ENCODE data around the gene ERICH6B.

The ERICH6B gene

DNA sequence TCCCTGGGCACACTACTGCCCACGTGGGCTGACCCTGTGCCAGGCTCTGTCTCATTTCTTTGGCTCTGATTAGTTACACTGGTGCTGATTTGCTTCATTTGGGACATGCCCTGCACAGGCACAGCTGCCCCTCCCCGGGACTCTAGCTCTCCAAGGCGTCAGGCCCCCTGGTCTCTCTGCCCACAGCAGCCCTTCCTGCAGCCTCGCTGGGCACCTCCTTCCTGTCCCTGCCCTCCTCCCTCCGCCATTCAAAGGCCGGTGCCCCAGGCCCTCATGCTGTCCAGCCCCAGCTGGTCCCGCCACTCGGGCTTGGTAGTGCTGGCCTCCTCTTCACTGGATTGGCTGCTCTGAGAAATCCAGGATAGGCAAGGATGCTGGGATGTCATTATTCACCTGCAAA, 73.1 kb downstream of the ERICH6B start:
- DNase-seq (ENCODE audit: low read depth), result no peak

DNA sequence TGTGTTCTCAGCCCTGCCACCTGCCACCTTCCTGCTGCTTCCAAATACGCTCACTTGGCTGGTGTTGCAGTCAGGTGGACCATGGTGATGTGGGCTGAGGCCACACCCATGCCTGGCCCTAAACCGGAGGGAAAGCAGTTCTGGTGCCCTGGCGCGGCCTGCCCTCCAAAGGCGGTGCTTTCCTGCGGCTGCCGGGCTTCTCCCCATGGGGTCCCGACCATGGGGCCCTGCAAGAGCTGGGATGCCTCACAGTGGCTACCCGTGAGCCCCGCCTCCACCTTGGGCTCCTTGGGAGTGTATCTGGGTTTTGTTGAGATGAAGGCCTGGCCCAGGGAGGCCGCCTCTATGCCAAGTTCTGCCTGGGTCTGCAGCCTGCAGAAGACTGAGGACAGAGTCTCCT, 73.7 kb downstream of the ERICH6B start:
- DNase-seq (ENCODE audit: low read depth), result no peak

DNA sequence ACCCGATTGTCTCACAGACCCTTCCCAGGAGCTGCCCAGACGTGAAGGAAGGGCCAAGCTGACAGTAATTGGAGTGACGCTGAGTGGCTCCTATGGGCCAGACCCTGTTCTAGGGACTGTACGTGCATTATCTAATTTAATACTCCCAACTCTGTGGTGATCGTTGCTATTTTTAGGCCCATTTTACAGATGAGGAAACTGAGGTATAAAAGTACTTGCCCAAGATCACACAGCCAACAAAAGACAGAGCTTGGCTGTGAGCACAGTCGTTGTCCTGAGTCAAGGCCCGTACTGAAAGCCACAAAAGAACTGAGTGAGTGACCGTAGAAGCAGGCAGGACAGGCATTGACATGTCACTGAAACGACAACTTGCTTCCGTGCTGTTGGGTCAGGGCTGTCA, 74.7 kb downstream of the ERICH6B start:
- no peak for DNase-seq (ENCODE audit: low read depth)

DNA sequence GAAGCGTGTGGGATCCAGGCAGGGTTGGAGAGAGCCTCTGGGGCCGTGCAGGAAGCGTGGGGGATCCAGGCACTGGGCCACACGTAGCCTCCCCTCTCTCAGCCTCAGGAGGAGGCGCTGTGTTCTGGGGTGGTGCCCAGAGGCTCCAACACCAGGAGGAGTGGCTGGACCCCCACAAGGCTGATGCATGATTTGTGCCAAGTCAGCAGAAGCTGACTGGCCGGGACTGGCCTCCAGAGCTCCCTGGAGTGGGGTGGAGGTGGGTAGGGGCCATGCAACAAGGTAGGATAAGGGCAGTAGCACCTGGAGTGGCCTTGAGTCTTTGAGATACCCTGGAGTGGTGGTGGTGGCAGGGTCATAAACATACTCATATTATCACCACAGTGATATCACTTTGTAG, 75.3 kb downstream of the ERICH6B start:
- no peak for DNase-seq (ENCODE audit: low read depth)

DNA sequence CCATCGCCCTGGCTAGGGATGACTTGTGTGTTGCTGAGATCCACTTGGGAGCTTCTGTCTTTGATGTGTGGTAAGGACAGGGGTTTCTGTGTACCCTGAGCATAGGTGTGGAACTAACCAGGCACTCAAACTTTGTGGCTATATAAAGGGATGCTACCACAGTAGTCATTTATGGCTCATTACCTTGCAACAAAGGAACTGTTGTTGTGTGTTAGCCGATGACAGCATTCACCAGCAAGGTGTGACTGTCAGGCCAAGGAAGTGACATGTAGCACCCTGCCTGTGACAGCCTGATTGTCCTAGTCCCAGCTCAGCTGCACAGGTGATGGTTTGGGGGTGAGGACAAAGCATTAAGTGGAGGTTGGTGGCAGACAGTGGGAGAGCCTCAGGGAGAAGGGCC, 77.2 kb downstream of the ERICH6B start:
- DNase-seq (ENCODE audit: low read depth), result no peak

DNA sequence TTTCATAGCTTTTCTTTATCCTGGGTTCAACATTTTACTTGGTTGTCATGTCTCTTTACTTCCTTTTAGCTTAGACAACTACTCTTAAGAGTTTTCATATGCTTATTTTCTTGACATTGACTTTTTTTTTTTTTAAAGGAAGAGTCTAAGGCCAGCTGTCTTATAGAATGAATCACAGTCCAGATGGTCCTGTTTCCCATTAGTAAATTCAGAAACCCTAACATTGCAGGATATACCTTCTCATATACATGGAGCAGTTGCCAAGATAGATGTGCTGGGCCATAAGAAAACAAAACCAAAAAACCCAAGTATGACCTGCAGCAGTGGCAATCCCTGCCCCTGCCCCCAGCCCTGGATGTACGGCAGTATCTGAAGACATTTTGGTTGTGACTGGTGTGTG, 78.0 kb downstream of the ERICH6B start:
- no peak for DNase-seq (ENCODE audit: low read depth)

DNA sequence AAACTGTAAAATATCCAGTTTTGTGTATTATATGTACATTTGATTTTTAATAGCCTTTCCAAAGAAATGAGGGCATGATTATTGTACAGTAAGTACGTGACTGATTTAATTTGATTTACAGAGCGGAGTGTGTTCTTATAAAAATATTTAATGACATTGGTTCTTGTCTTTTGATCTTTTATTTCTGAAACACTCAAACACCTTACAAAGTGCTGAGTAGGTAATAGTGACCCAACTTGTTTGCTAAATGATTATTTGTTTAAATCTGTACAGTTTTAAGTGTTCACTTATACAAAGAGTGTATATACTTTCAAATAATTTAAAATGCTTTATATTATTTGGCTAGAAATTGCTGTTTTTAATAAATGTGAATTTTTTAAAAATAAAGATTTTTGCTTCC, 79.3 kb downstream of the ERICH6B start:
- no peak for DNase-seq (ENCODE audit: low read depth)

DNA sequence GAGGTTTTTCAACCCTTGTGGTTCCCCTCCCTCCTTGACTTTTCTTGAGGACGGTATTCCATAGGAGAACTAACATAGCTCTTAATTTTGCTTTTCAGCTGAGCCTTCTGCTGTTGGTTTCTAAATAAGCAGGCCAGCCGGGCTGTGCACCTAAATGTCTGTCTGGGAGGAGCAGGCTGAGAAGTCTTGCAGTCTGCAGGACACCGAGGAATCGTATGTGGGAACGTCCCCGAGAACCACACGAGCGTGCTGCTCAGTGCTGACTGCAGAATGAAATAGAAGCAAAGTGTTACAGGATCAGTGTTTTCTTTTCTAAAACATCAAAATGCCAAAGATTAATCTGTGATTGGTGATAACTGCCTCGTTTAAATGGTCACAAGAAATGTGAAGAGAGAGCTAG, 80.9 kb downstream of the ERICH6B start:
- no peak for DNase-seq (ENCODE audit: low read depth)

DNA sequence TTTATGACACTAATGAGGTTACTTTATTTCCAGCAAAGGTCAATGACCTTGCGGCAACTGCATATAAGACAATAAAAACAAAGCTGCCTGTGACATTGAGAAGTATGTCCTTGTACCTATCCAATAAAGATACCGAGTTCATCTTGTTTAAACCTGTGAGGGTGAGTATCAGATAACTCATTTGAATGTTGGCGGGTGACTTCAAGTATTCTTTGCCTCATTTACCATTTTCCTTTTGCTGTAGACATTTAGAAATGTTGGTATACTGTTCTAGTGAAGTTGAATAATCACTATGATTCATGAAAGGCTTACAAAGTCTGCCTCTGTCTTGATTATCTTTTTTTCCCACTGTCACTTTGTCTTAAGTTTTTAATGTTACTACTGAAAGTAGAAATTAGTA, 85.8 kb downstream of the ERICH6B start:
- DNase-seq (ENCODE audit: low read depth), result no peak

DNA sequence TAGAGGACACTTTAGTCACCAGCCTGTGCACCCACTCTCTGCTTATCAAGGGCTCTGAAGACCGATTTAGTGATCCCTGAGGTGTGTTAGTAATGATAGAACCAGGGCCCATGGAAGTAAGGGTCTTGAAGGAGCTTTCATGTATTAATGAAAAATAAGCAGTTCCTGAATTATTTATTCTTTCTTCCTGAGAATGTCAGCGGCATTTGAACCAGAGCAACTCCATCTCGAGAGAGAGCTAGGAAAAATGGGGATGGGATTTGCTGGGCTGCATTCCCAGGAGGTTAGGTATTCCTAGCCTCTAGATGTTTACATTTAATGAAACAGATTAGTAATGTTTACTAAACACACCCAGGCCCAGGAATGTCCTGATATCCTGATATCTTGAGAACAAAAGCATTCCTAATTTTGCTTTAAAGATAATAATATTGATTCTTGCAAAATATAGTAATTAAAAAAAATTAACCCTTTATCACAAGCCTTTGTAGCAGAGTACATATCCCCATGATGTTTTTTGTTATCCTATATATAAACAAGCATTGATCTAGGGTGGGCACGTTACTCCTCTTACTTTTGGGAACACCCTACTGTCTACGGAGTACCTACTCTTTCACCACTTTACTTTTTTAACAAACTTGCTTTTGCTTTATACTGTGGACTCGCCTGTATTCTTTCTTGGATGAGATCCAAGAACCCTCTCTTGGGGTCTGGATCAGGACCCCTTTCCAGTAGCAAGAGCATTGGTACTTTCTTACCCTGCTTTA, 87.7 kb downstream of the ERICH6B start:
- no peak for DNase-seq (ENCODE audit: low read depth)

DNA sequence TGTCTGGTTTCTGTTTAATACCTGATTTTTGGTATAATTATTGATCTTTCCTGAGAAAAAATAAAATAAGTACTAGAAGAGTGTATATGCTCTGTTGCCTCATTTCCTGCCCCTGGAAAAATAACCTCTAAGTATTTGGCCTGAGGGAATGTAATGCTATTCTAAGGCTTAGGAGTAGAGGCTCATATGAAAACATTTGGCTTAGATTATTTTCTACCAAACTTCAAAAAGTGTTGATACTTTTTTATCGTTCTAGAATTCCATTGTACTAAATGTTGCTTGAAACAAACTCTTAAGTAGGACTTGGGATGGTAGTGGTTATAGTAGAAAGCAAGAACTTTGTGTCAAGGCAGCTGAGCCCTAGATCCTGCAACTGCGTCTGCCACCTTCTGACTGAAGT, 93.0 kb downstream of the ERICH6B start:
- no peak for DNase-seq (ENCODE audit: low read depth)

DNA sequence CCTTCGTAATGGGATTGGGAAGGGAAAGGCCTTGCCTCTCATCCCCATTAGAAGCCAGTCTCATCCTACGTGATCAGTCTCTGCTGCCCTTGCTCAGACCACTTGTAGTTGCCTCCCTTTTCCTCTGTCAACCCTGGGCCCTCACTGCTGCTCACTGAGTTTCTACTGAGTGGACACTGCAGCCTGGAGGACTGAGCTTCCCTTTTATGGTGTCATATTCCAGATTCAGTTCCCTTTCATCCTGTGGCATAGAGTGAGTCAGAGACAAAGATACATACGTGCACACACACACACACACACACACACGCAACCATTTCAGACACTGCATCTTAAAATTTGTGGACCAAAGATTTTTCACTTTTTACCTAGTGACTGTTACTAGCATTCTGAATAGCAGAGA, 94.2 kb downstream of the ERICH6B start:
- DNase-seq (ENCODE audit: low read depth), result no peak

DNA sequence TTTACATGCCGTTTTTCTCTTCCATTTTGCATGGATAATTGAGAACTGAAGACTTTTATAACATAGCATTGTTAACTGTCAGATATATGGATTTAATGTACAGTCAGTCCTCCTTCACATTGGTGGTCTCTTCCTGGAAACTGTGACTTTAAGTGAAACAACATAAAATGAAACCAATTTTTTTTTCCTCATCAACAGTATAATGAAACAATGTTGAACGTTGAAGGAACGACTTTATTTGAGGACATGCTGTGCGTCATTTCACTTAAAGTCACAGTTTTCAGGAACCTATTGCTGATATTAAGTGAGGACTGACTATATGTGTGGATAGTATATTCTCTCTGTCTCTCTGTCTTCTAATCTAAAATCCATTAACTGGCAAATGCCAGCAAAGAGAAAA, 96.0 kb downstream of the ERICH6B start:
- no peak for DNase-seq (ENCODE audit: low read depth)

DNA sequence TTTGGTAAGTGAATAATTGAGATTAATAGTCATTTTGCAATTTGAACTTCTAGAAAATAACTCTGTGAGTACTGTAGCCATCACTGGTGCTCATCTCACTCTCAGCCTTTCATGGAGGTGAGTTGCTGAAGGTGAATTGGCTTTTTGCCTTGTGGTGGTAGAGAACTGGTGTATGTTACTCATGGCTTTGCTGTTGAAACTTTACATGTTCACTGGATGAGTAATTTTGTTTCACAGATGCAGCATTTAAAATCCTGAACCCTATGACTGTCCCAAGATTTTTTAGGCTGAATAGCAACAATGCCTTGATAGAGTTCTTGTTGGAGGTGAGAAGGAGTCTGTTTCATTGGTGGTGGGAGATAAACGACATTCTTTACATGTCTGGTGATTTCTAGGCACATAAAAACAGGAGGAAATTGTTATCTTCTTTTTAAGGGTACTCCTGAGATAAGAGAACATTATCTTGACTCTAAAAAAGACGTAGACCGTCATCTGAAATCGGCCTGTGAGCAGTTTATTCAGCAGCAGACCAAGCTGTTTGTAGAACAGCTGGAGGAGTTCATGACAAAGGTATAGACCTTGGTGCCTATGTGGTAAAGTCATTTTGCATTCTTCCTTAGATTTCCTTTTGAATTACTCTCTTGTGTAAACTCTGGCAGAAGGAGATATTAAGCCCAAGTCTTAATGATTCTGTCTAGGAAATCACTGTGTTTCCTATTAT, 96.9 kb downstream of the ERICH6B start:
- no peak for DNase-seq (ENCODE audit: low read depth)

DNA sequence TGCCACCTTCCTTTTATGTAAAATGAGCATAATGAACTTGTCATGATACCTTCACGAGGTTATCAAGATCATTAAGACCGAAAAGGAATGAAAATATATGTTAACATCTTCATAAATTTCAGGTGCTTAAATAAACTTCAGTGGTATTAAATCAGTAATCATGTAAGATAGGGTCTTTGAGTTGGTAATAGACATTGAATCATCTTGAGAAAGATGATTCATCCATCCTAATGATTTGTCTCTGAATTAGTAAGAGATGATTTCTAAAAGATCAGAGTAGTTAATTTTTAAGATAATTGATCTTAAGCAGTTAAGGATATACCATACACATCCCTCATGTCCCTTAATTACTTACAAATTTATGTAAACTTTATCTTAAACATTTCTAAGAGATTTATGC, 98.8 kb downstream of the ERICH6B start:
- DNase-seq (ENCODE audit: low read depth), result no peak

DNA sequence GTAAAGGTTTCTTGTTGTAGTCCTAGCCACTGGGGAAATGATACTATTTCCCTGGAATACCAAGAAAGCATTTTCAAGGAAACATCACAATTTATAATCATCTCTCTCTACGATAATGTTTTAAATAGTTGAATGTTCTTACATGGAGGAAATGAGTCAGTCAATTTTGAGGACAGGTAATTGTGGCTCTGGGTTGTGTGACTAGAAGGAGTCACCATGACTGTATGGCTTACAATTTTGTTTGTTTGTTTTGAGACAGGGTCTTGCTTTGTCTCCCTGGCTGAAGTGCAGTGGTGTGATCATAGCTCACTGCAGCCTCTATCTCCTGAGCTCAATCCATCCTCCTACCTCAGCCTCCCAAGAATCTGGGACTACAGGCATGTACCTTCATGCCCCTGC, 103.4 kb downstream of the ERICH6B start:
- DNase-seq (ENCODE audit: low read depth), result no peak

DNA sequence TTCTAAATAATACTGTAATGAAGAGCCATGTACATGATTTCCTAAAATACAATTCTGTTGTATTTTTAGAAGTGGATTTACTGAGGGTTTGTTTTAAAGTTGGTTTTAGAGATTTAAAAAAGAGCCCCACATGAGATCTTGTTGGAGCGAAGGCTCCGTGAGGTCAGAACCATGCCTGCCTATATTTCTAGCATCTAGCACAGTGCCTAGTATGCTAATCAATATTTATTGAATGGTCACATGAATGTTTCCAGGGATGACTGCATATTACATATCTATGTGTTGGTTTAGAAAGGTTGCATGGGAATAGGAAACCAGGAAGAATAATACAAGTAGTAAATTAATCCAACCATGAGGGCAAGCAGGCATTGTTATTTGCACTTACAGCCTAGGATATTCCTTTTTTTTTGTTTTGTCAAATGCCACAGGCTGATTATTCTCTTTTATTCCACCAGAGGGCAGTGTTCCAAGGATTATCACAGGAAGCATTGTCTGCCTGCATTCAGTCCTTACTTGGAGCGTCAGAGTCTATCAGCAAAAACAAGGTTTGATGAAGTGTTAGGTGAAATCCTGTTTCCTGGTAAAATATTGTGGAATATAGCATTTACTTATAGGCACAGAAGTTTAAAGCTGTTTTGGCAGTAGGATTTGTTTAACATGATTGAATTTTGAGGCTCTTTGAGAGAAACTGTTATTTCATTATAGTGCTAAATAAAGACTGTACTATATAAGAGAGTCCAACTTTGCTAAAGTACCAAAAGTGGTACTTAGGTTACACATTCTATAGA, 104.0 kb downstream of the ERICH6B start:
- DNase-seq (ENCODE audit: low read depth), result no peak

DNA sequence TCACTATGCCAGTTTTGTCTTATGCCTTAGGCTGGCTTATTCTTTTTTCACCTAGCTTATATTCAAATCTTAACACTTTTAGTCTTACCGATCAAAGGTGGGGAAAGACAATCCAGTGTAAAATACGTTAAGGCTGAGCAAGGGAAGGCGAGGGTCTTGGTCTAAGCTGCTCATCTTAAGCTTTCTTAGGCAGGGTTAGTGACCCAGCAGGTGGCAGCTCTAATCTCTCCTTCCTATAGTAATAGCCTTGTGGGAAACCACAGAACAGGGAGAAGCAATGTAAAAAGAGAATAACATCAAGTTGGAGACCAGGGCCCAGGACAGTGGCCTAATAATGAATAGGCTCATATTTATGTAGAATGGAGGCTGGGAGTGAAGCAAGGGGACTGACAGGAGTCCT, 104.9 kb downstream of the ERICH6B start:
- no peak for DNase-seq (ENCODE audit: low read depth)

DNA sequence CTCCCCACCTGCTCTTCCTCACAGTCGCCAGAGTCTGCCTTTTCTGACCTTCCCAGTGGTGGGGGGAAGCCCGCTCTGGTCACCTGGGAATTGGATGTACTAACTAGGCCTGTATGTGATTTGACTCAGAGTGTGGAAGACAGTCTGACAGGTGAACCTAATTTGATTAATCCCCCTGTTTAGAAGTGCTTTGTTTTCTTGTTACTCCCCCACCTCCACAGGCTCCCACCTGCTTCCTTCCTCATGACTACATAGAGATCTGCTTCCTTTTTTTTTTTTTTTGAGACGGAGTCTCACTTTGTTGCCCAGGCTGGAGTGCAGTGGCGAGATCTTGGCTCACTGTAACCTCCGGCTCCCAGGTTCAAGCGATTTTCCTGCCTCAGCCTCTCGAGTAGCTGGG, 106.8 kb downstream of the ERICH6B start:
- no peak for DNase-seq (ENCODE audit: low read depth)

DNA sequence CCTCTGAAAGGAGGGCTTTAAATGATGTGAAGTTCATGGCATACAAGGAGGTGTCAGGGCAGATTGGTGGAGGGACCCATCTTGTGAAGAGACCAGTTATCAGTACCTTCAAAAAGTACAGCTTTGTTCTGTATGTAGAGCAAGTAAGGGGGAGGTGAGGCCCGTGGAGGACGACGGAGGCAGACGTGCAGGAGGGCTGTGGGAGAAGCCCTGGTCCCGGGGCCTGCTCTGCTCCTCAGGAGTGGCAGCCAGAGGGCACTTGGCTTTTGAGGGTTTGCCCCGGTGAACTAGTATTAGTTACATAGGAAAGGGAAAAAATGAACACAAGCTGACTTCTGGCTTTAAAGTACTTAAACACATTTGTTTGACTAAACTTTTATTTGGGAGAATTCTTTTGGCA, 108.7 kb downstream of the ERICH6B start:
- no peak for DNase-seq (ENCODE audit: low read depth)

DNA sequence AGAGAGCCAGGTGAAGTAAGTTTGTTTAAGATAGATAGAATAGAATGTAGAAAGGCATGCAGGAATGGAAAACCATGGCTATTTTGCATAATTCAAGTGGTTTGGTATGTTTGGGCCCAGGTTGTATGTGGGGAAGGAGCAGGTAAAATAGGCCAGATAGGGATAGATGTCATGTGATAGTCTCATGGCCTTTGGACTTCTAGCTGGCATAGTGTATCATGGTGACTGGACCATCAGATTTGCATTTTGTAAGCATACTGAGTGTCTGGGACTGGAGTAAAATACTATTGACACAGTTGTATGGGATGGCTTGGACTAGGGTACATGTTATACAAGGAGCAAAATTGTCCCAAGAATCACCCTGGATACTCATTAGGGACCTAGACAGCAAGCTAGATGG, 111.9 kb downstream of the ERICH6B start:
- DNase-seq (ENCODE audit: low read depth), result no peak

DNA sequence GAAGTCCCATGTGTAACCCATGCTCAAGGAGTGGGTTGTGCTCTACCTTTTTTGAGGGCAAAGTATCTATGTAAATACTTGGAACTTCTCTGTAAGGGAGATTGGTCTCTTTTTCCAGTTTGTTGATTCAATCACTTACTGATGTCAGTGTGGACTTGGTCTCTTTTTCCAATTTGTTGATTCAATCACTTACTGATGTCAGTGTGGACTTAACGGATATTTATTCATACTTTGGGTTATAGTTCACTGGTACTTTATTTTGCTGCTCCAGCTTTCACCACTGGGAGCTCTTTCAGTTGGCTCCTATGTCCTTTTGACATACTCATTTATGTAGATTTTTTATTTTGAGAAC, 114.4 kb downstream of the ERICH6B start:
- DNase-seq (ENCODE audit: low read depth), result no peak

DNA sequence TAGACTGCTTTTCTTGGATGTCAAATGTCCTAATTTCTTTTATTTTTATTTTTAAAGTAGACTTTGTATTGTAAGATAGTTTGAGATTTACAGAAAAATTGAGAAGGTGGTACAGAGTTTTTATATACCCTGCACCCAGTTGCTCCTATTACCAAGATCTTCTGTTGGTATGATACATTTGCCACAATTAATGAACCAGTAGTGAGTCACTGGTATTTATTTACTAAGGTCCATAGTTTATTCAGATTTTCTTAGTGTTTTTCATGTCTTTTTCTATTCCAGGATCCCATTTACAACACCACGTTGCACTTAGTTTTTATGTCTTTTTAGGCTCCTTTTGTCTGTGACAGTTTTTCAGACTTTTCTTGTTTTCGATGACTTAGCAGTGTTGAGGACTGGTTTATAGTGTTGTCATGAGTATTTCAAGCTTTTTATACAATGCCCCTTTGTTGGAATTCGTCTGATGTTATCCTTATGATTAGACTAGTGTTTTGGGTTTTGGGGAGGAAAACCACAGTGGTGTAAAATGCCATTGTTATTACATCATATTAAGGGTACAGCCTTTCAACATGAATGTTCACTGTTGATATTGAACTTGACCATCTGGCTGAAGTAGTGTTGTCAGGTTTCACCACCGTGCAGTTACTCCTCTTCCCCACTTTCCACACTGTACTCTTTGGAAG, 114.9 kb downstream of the ERICH6B start:
- DNase-seq (ENCODE audit: low read depth), result peak; percentile 61

All from HS-5 (cell line).